IMR-90 (cell line): ENCODE measurements around the gene MOSPD3. TPM values are rescaled to one million over a fixed set of nuclear protein-coding genes. Genes with fewer than 3 reads are reported as not detected.
"Not testable (repeated sequence)": the region's sequence is repeated elsewhere in the genome, so short reads cannot be mapped to it uniquely, and the experiment has no call there.

Experiments used
- ATAC-seq: fragments of 200-7000 bp; cut with Tn5 transposase; 2 replicates; pipeline ENCODE4 v1.9.1; 2020; ENCODE audit warnings: low read depth, mild to moderate bottlenecking, moderate library complexity
- BruUV-seq: library from RNA; stranded (reverse); fragments of 400-500 nt; replicated peaks from 2 replicates; lab custom pipeline; 2021; lab: Mats Ljungman, UMichigan
- CTCF ChIA-PET: fragments of 300-600 bp; formaldehyde crosslinking; extraction: SDS; loops from one replicate; lab custom pipeline; 2021; ENCODE audit warnings: antibody characterized with exemption; lab: Yijun Ruan, JAX
- POLR2A ChIA-PET: fragments of 300-600 bp; sonication (Branson Sonifier 250); formaldehyde crosslinking; loops from one replicate; lab custom pipeline; 2022; ENCODE audit warnings: antibody characterized with exemption; ENCODE audit not compliant: unreplicated experiment; lab: Charles Lee
- DNase-seq: peaks from one replicate; pipeline ENCODE4 v3.0.0; 2013
- H2AFZ ChIP-seq: replicated peaks from 2 replicates; pipeline ENCODE3; 2013; ENCODE audit warnings: low read length, mild to moderate bottlenecking; ENCODE audit not compliant: poor library complexity
- H2AK5ac ChIP-seq: 2 replicates; pipeline ENCODE4 v1.6.1; 2013; ENCODE audit warnings: low read depth, low read length, inconsistent platforms
- H2AK9ac ChIP-seq: replicated peaks from 2 replicates; pipeline ENCODE3; 2013; ENCODE audit warnings: mild to moderate bottlenecking, low read depth, low read length, moderate library complexity; ENCODE audit not compliant: poor library complexity
- H2BK120ac ChIP-seq: 2 replicates; pipeline ENCODE4 v1.6.1; 2013; ENCODE audit warnings: low read depth, low read length, inconsistent platforms
- H2BK15ac ChIP-seq: 3 replicates; pipeline ENCODE4 v1.6.1; 2013; ENCODE audit warnings: low read depth, low read length, inconsistent platforms
- H2BK20ac ChIP-seq: 2 replicates; pipeline ENCODE4 v1.6.1; 2013; ENCODE audit warnings: low read depth, mild to moderate bottlenecking, inconsistent platforms, low read length, moderate library complexity
- H2BK5ac ChIP-seq: 2 replicates; pipeline ENCODE4 v1.6.1; 2013; ENCODE audit warnings: mild to moderate bottlenecking, low read depth, low read length, inconsistent platforms; ENCODE audit not compliant: poor library complexity, severe bottlenecking
- H3K14ac ChIP-seq: replicated peaks from 2 replicates; pipeline ENCODE4 v1.6.1; 2013; ENCODE audit warnings: low read depth, low read length, inconsistent platforms
- H3K18ac ChIP-seq: 2 replicates; pipeline ENCODE4 v1.6.1; 2013; ENCODE audit warnings: low read depth, low read length, control low read depth
- H3K23ac ChIP-seq: 2 replicates; pipeline ENCODE4 v1.6.1; 2013; ENCODE audit warnings: low read depth, low read length, inconsistent platforms
- H3K27ac ChIP-seq: 2 replicates; pipeline ENCODE4 v1.5.1; 2013; ENCODE audit warnings: mild to moderate bottlenecking, control low read depth, low read length; ENCODE audit not compliant: insufficient read depth
- H3K27me3 ChIP-seq: 2 replicates; pipeline ENCODE4 v1.6.1; 2013; ENCODE audit warnings: low read length; ENCODE audit not compliant: control insufficient read depth, insufficient read depth
- H3K36me3 ChIP-seq: 2 replicates; pipeline ENCODE4 v1.6.1; 2013; ENCODE audit warnings: low read length, mixed read lengths; ENCODE audit not compliant: control insufficient read depth, insufficient read depth
- H3K4ac ChIP-seq: 2 replicates; pipeline ENCODE4 v1.6.1; 2013; ENCODE audit warnings: low read depth, low read length, inconsistent platforms
- H3K4me1 ChIP-seq: 2 replicates; pipeline ENCODE4 v1.6.1; 2013; ENCODE audit warnings: low read length, mixed read lengths; ENCODE audit not compliant: control insufficient read depth, insufficient read depth
- H3K4me2 ChIP-seq: 2 replicates; pipeline ENCODE4 v1.6.1; 2013; ENCODE audit warnings: low read depth, mild to moderate bottlenecking, control low read depth, low read length, moderate library complexity
- H3K4me3 ChIP-seq: 2 replicates; pipeline ENCODE4 v1.5.1; 2013; ENCODE audit warnings: low read depth, mild to moderate bottlenecking, control low read depth, low read length, moderate library complexity; ENCODE audit not compliant: insufficient read depth
- H3K56ac ChIP-seq: 2 replicates; pipeline ENCODE4 v1.6.1; 2013; ENCODE audit warnings: low read length, inconsistent platforms; ENCODE audit not compliant: insufficient read depth; ENCODE audit errors: extremely low read depth
- H3K79me1 ChIP-seq, 2 experiments: 2 replicates each; pipeline ENCODE4 v1.6.1; 2013; ENCODE audit warnings: low read length in 2 of 2, inconsistent platforms in 1 of 2, low read depth in 1 of 2
- H3K9ac ChIP-seq: 2 replicates; pipeline ENCODE4 v1.6.1; 2013; ENCODE audit warnings: low read depth, low read length, control low read depth
- H3K9me1 ChIP-seq: 2 replicates; pipeline ENCODE4 v1.6.1; 2013; ENCODE audit warnings: low read length, inconsistent platforms; ENCODE audit not compliant: insufficient read depth
- H3K9me3 ChIP-seq: 2 replicates; pipeline ENCODE4 v1.6.1; 2013; ENCODE audit warnings: low read length; ENCODE audit not compliant: control insufficient read depth, insufficient read depth
- H4K20me1 ChIP-seq: 2 replicates; pipeline ENCODE4 v1.6.1; 2013; ENCODE audit warnings: low read length, inconsistent platforms; ENCODE audit not compliant: insufficient read depth
- H4K5ac ChIP-seq: 2 replicates; pipeline ENCODE4 v1.6.1; 2013; ENCODE audit warnings: mild to moderate bottlenecking, low read depth, low read length, control low read depth
- H4K8ac ChIP-seq, 2 experiments: 2 replicates each; pipeline ENCODE4 v1.6.1; 2013; ENCODE audit warnings: low read depth in 2 of 2, low read length in 2 of 2, control low read depth in 1 of 2, inconsistent platforms in 1 of 2
- H4K91ac ChIP-seq: 2 replicates; pipeline ENCODE4 v1.6.1; 2013; ENCODE audit warnings: low read depth, low read length, inconsistent platforms; ENCODE audit not compliant: insufficient read depth
- FOS ChIP-seq: fragments of 150-350 bp; IDR thresholded peaks from 2 replicates; pipeline ENCODE4 v1.6.1; 2016; ENCODE audit warnings: low read depth, low read length
- MAFK ChIP-seq: IDR thresholded peaks from 2 replicates; pipeline ENCODE4 v1.6.1; 2012; ENCODE audit warnings: low read depth, low read length, improper control_type of control experiment
- MXI1 ChIP-seq: IDR thresholded peaks from 2 replicates; pipeline ENCODE4 v1.6.1; 2012; ENCODE audit warnings: low read depth, mild to moderate bottlenecking, low read length, moderate library complexity, borderline replicate concordance
- RAD21 ChIP-seq: IDR thresholded peaks from 2 replicates; pipeline ENCODE4 v1.6.1; 2012; ENCODE audit warnings: low read length, improper control_type of control experiment
- WGBS, 2 experiments: methylation state at CpG; one replicate each; pipeline versions ENCODE4 v1.1.5 to v1.1.7; 2013; ENCODE audit warnings: missing lambda C conversion rate in 2 of 2; ENCODE audit not compliant: insufficient read length in 1 of 2; ENCODE audit errors: extremely low coverage in 2 of 2; 5-methylcytosine and 5-hydroxymethylcytosine counted together
- dilution Hi-C: fragments of 300-500 bp; cut with HindIII; formaldehyde crosslinking; loops from one replicate; pipeline ENCODE4 v1.14.3; 2018; ENCODE audit warnings: low sequenced_read_pairs; ENCODE audit not compliant: unreplicated experiment
- in situ Hi-C: fragments of 300-500 bp; cut with MboI; formaldehyde crosslinking; loops from 3 replicates; pipeline ENCODE4 v1.14.3; 2019; ENCODE audit warnings: low sequenced_read_pairs, inconsistent platforms, mixed read lengths
- intact Hi-C: fragments of 100-400 bp; cut with micrococcal nuclease; formaldehyde crosslinking; loops from 2 replicates; pipeline ENCODE4 v1.10.0; 2022
- microRNA-seq, 2 experiments: library from miRNA; stranded (forward) in 1 of 2; unstranded in 1 of 2; fragments of 10-50 nt in 1 of 2; fragments of <30 nt in 1 of 2; gene quantifications in 1 of 2; microRNA quantifications in 1 of 2; one replicate each; pipeline versions ENCODE3 to v1.1.0; 2013 to 2020; ENCODE audit not compliant: insufficient read depth in 1 of 2, insufficient read length in 1 of 2, unreplicated experiment in 1 of 2
- polyA plus RNA-seq, 3 experiments: library from polyadenylated mRNA; depleted of rRNA; stranded (reverse); fragments of >200 nt; gene quantifications; 2 replicates each; pipeline ENCODE4 v1.2.3, GENCODE V29; 2012; ENCODE audit warnings: low replicate concordance in 1 of 3
- small RNA-seq, 5 experiments: library from RNA; depleted of rRNA; stranded (forward); fragments of <200 nt; gene quantifications; one replicate each; pipeline ENCODE3, GENCODE V24; 2012
- total RNA-seq: library from RNA; depleted of rRNA; stranded (reverse); fragments of >200 nt; gene quantifications from 2 replicates; pipeline ENCODE4 v1.2.3, GENCODE V29; 2012; rRNA removed

MOSPD3 gene
- total and polyA plus RNA-seq, 2 of the 4 experiments (the other 2 are of a cell fraction): 2.3 to 30.0 TPM

- TF ChIP-seq FOS: no peak
- TF ChIP-seq MAFK: no peak
- no peak for TF ChIP-seq RAD21
- no peak for TF ChIP-seq MXI1
Observed at GRCh38 chr7:100655908-100656674, 43.8 kb downstream of the MOSPD3 start, which contains the start of gene ACTL6B (continued).

GRCh38 chr7:100662194-100662776, 49.9 kb downstream of the MOSPD3 start:
- H3K27me3 ChIP-seq, H3K9ac ChIP-seq, H3K14ac ChIP-seq, BruUV-seq, H2BK20ac ChIP-seq, H3K4me1 ChIP-seq, ATAC-seq, H3K18ac ChIP-seq, H3K4ac ChIP-seq, H2AK5ac ChIP-seq, H3K79me1 ChIP-seq, CTCF ChIA-PET, H4K91ac ChIP-seq, H3K4me2 ChIP-seq, H2BK120ac ChIP-seq, H4K20me1 ChIP-seq, H3K4me3 ChIP-seq, H2BK5ac ChIP-seq, H2BK15ac ChIP-seq, H4K8ac ChIP-seq, H3K9me3 ChIP-seq, dilution Hi-C loops, DNase-seq, H2AFZ ChIP-seq, in situ Hi-C loops, H2AK9ac ChIP-seq, intact Hi-C loops, H4K5ac ChIP-seq, POLR2A ChIA-PET, H3K27ac ChIP-seq, H3K23ac ChIP-seq, H3K9me1 ChIP-seq, H3K56ac ChIP-seq, H3K36me3 ChIP-seq: not testable (repeated sequence)
- WGBS, 2 experiments: 73% methylated on average over 3 of the region's 12 CpGs; no CpG with 5 or more reads in 1 of the 2 experiments

Small RNAs within 50 kb of the gene (microRNA-seq; reads per million reads assigned to microRNA genes)
- not detected for gene SAP25 (ENCODE audit: insufficient read depth, insufficient read length)

Small RNAs within 50 kb of the gene (small RNA-seq; reads per million reads assigned to genes)
- 0 reads per million in 5 experiments for gene SAP25

Other genes with a start within 250 kb of the MOSPD3 start
- not detected in 2 replicates for gene PILRA, start 239.1 kb upstream of the MOSPD3 start, total RNA-seq
- 0.13 and 0.56 TPM in 2 replicates for gene PILRA, start 239.1 kb upstream of the MOSPD3 start, polyA plus RNA-seq (2012; rRNA removed)
- 0.56 and 0.72 TPM in 2 replicates for gene ZCWPW1, start 183.8 kb upstream of the MOSPD3 start, total RNA-seq
- 0.76 and 1.3 TPM in 2 replicates for gene ZCWPW1, start 183.8 kb upstream of the MOSPD3 start, polyA plus RNA-seq (2012; rRNA removed)
- 20.3 and 22.9 TPM in 2 replicates for gene MEPCE, start 182.7 kb upstream of the MOSPD3 start, total RNA-seq
- 17.6 and 18.2 TPM in 2 replicates for gene MEPCE, start 182.7 kb upstream of the MOSPD3 start, polyA plus RNA-seq (2012; rRNA removed)
- 5.6 and 7.8 TPM in 2 replicates for gene PPP1R35, start 176.0 kb upstream of the MOSPD3 start, total RNA-seq
- 25.5 and 36.7 TPM in 2 replicates for gene PPP1R35, start 176.0 kb upstream of the MOSPD3 start, polyA plus RNA-seq (2012; rRNA removed)
- 0.54 and 1.1 TPM in 2 replicates for gene SPACDR, start 148.3 kb upstream of the MOSPD3 start, total RNA-seq
- gene SPACDR, start 148.3 kb upstream of the MOSPD3 start, polyA plus RNA-seq (2012; rRNA removed): 1.3 and 2.1 TPM in 2 replicates
- 9.3 and 10.0 TPM in 2 replicates for gene TSC22D4, start 133.3 kb upstream of the MOSPD3 start, total RNA-seq
- gene TSC22D4, start 133.3 kb upstream of the MOSPD3 start, polyA plus RNA-seq (2012; rRNA removed): 29.9 and 32.4 TPM in 2 replicates
- gene NYAP1, start 128.6 kb upstream of the MOSPD3 start, total RNA-seq: 0.18 and 0.28 TPM in 2 replicates
- 1.3 and 1.5 TPM in 2 replicates for gene NYAP1, start 128.6 kb upstream of the MOSPD3 start, polyA plus RNA-seq (2012; rRNA removed)
- 3.0 and 4.2 TPM in 2 replicates for gene AGFG2, start 73.3 kb upstream of the MOSPD3 start, total RNA-seq
- gene AGFG2, start 73.3 kb upstream of the MOSPD3 start, polyA plus RNA-seq (2012; rRNA removed): 10.0 and 14.2 TPM in 2 replicates
- not detected in 2 replicates for gene SAP25, start 38.6 kb upstream of the MOSPD3 start, total RNA-seq
- 1.8 and 2.3 TPM in 2 replicates for gene SAP25, start 38.6 kb upstream of the MOSPD3 start, polyA plus RNA-seq (2012; rRNA removed)
- gene LRCH4, start 26.4 kb upstream of the MOSPD3 start, total RNA-seq: 5.0 and 6.1 TPM in 2 replicates
- 41.3 and 42.2 TPM in 2 replicates for gene LRCH4, start 26.4 kb upstream of the MOSPD3 start, polyA plus RNA-seq (2012; rRNA removed)
- 0.28 and 0.54 TPM in 2 replicates for gene FBXO24, start 26.2 kb upstream of the MOSPD3 start, total RNA-seq
- gene FBXO24, start 26.2 kb upstream of the MOSPD3 start, polyA plus RNA-seq (2012; rRNA removed): 0.29 and 0.43 TPM in 2 replicates
- 22.6 and 25.6 TPM in 2 replicates for gene PCOLCE, start 10.2 kb upstream of the MOSPD3 start, total RNA-seq
- 364 and 385 TPM in 2 replicates for gene PCOLCE, start 10.2 kb upstream of the MOSPD3 start, polyA plus RNA-seq (2012; rRNA removed)
- gene TFR2, start 29.0 kb downstream of the MOSPD3 start, total RNA-seq: under 0.01 and 0.18 TPM in 2 replicates
- gene TFR2, start 29.0 kb downstream of the MOSPD3 start, polyA plus RNA-seq (2012; rRNA removed): 0.24 and 0.50 TPM in 2 replicates
- not detected in 2 replicates for gene ACTL6B, start 43.9 kb downstream of the MOSPD3 start, total RNA-seq
- gene ACTL6B, start 43.9 kb downstream of the MOSPD3 start, polyA plus RNA-seq (2012; rRNA removed): not detected in 2 replicates
- 62.0 and 67.5 TPM in 2 replicates for gene GNB2, start 61.2 kb downstream of the MOSPD3 start, total RNA-seq
- 245 and 279 TPM in 2 replicates for gene GNB2, start 61.2 kb downstream of the MOSPD3 start, polyA plus RNA-seq (2012; rRNA removed)
- gene GIGYF1, start 81.7 kb downstream of the MOSPD3 start, total RNA-seq: 3.0 and 3.3 TPM in 2 replicates
- 10.7 and 11.6 TPM in 2 replicates for gene GIGYF1, start 81.7 kb downstream of the MOSPD3 start, polyA plus RNA-seq (2012; rRNA removed)
- 14.9 and 16.9 TPM in 2 replicates for gene POP7, start 93.6 kb downstream of the MOSPD3 start, total RNA-seq
- 38.0 and 50.5 TPM in 2 replicates for gene POP7, start 93.6 kb downstream of the MOSPD3 start, polyA plus RNA-seq (2012; rRNA removed)
- not detected in 2 replicates for gene EPO, start 107.9 kb downstream of the MOSPD3 start, total RNA-seq
- not detected in 2 replicates for gene EPO, start 107.9 kb downstream of the MOSPD3 start, polyA plus RNA-seq (2012; rRNA removed)
- not detected in 2 replicates for gene ZAN, start 121.1 kb downstream of the MOSPD3 start, total RNA-seq
- gene ZAN, start 121.1 kb downstream of the MOSPD3 start, polyA plus RNA-seq (2012; rRNA removed): not detected in 2 replicates
- 35.0 and 36.4 TPM in 2 replicates for gene EPHB4, start 215.0 kb downstream of the MOSPD3 start, total RNA-seq
- 34.5 and 35.0 TPM in 2 replicates for gene EPHB4, start 215.0 kb downstream of the MOSPD3 start, polyA plus RNA-seq (2012; rRNA removed)
- 3.3 and 4.5 TPM in 2 replicates for gene SLC12A9, start 240.2 kb downstream of the MOSPD3 start, total RNA-seq
- 16.2 and 17.7 TPM in 2 replicates for gene SLC12A9, start 240.2 kb downstream of the MOSPD3 start, polyA plus RNA-seq (2012; rRNA removed)